GM19395 (cell line): ENCODE results near the gene TEX14.

Experiments used
- ATAC-seq: cut with Tn5 transposase; IDR thresholded peaks from one replicate; pipeline ENCODE4 v1.9.1; 2021; ENCODE audit warnings: mild to moderate bottlenecking, moderate library complexity; ENCODE audit not compliant: unreplicated experiment

The TEX14 gene

GRCh38 chr17:58691701-58692238 is at the start of gene TEX14:
Gene TEX14, minus strand, starts transcription at chr17:58692045. Its CDS starts 40,044 bp downstream, at chr17:58652001.
- no peak for ATAC-seq

GRCh38 chr17:58741121-58741625 is 49.3 kb upstream of the TEX14 start:
- ATAC-seq: no peak

- ATAC-seq: no peak
Observed at GRCh38 chr17:58734811-58735210, 43.0 kb upstream of the TEX14 start.

GRCh38 chr17:58734040-58734439 is 42.2 kb upstream of the TEX14 start:
- ATAC-seq: no peak

GRCh38 chr17:58730937-58731336 is 39.1 kb upstream of the TEX14 start:
- no peak for ATAC-seq

GRCh38 chr17:58728798-58729197 is 37.0 kb upstream of the TEX14 start:
- no peak for ATAC-seq

GRCh38 chr17:58722696-58723095 is 30.9 kb upstream of the TEX14 start:
- ATAC-seq: no peak

- ATAC-seq: no peak
Observed at GRCh38 chr17:58722274-58722673, 30.4 kb upstream of the TEX14 start.

- ATAC-seq: no peak
Observed at GRCh38 chr17:58710948-58711552, 19.2 kb upstream of the TEX14 start.

- ATAC-seq: no peak
Observed at GRCh38 chr17:58706351-58707140, 14.7 kb upstream of the TEX14 start.

GRCh38 chr17:58703916-58704286 is 12.1 kb upstream of the TEX14 start:
- ATAC-seq: no peak

GRCh38 chr17:58703137-58703915 is 11.5 kb upstream of the TEX14 start:
- no peak for ATAC-seq

- ATAC-seq: no peak
Observed at GRCh38 chr17:58702708-58703107, 10.9 kb upstream of the TEX14 start.

GRCh38 chr17:58702045-58702476 is 10.2 kb upstream of the TEX14 start:
- ATAC-seq: peak; percentile 64

- no peak for ATAC-seq
Observed at GRCh38 chr17:58699771-58700170, 7.9 kb upstream of the TEX14 start.

- ATAC-seq: no peak
Observed at GRCh38 chr17:58694826-58695225, 3.0 kb upstream of the TEX14 start.

- ATAC-seq: no peak
Observed at GRCh38 chr17:58694302-58694701, 2.5 kb upstream of the TEX14 start.

GRCh38 chr17:58693751-58694150 is 1.9 kb upstream of the TEX14 start:
- no peak for ATAC-seq

GRCh38 chr17:58693208-58693607 is 1.4 kb upstream of the TEX14 start:
- no peak for ATAC-seq

- peak; percentile 95 for ATAC-seq
Observed at GRCh38 chr17:58692239-58693055, 602 bp upstream of the TEX14 start, which contains the start of gene RAD51C. Gene RAD51C, plus strand, starts transcription at chr17:58692602. Its CDS starts 42 bp downstream, at chr17:58692644.
